GF-D8 (cell line): ENCODE data around the gene ATP6V0A4.
"Not testable (repeated sequence)": the region's sequence is repeated elsewhere in the genome, so short reads cannot be mapped to it uniquely, and the experiment has no call there.

Experiments
- DNase-seq: peaks from one replicate; lab custom pipeline; 2025; lab: John Stamatoyannopoulos, UW

ATP6V0A4 gene

GRCh38 chr7:138802706-138803105 lies 4.7 kb upstream of the ATP6V0A4 start:
- no peak for DNase-seq

- DNase-seq = no peak
Measured at GRCh38 chr7:138801256-138801655, 3.3 kb upstream of the ATP6V0A4 start.

DNA sequence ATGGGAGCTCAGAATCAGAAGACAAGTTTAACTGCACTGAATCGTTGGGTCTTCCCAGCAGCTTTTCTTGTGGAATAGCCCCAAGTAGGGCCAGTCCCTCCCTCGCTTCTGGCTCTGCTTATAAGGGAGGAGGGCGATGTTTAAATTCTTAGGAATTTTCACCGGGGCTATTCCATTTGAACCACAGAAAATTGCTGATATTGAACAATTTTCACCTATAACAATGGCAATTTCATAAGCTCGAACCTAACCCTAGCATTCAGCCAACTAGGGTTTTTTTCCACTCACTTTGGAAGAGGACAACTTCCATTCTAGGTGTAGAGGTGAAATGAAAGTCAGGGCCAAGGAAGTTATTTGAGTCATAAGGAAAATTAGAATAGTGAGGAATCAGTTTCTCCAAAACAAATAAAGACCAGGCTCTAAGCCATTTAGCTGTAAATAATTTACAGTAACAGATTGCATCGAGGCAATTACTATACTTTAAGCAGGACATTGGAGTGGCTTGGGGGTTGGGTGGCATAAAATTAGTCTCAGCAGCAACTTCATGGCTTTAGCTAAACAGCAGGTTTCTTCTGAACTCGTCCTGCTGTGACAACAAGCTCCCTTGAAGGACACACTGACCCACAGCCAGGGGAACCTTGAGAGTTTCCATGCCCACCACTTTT lies 1.5 kb upstream of the ATP6V0A4 start:
- no peak for DNase-seq

DNA sequence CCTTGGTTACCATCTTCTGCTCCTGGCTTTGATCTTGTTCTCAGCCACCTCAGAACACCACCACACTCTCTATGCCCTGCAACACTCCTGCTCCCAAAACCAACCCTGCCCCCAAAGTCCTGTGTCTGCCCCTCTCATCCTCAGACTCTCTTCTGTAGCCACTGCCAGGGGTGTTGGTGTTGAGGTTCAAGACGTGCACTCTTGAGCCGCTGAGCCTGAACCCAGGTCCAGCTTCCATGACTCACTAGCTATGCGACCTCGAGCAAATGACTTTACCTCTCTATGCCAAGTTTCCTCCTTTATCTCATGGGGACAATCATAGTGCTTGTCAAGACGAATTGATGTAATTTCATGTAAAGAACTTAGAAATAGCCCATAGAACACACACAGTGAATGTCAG lies 840 bp upstream of the ATP6V0A4 start:
- DNase-seq = no peak

- DNase-seq = not testable (repeated sequence)
Measured at GRCh38 chr7:138797046-138797445, 950 bp downstream of the ATP6V0A4 start.

DNA sequence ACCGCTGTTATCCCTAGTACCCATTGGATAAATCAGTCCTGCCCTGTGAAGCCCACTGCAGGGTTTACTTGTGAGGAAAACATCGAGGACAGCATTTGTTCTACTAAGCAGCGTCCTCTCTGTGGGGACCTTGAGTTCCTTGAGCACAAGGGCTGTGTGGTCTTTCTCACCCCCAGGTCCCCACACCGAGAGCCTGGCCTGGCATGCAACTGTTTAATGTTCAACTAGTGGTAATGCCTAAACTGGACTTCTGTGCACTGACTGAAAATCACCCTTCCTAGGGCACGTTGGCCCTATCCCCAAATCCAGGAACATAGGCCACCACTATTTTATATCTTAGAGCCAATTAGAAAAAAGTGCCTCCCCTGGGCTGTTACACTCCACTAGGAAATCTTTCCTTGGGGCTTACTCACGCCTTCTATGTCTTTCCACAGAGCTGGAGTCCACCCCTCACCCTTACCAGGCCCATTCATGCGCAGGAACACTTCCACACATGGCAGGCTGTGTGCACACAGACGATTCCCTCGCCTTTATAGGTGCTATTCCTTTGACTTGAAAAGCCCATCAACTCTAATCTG lies 1.9 kb downstream of the ATP6V0A4 start:
- no peak for DNase-seq

- no peak for DNase-seq
Measured at GRCh38 chr7:138785587-138786437, 12.2 kb downstream of the ATP6V0A4 start.

DNA sequence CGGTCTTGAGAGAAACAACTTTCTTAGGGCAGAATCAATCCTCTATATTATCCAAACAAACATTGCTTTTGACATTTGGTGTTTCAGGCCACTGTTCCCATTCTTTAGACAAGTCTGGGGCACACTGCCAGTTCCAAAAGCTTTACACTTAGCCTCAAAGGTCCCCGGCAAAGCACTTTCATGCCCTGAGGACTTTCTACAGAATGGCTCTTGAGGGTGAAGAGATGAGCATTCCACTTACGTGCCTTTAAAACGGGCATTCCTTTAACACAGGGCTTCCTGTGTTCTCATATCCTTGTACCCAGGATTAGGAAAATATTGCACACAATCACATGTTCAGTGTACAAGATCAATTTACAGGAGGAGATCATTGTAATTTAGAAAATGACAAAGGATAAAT lies 13.3 kb downstream of the ATP6V0A4 start:
- no peak for DNase-seq

GRCh38 chr7:138781004-138781403 lies 17.0 kb downstream of the ATP6V0A4 start:
- DNase-seq = no peak

GRCh38 chr7:138776166-138776833 lies 21.7 kb downstream of the ATP6V0A4 start:
- no peak for DNase-seq

GRCh38 chr7:138773817-138774216 lies 24.2 kb downstream of the ATP6V0A4 start:
- DNase-seq = no peak

GRCh38 chr7:138773176-138773575 lies 24.8 kb downstream of the ATP6V0A4 start:
- no peak for DNase-seq

GRCh38 chr7:138770904-138771303 lies 27.1 kb downstream of the ATP6V0A4 start:
- no peak for DNase-seq

- DNase-seq = no peak
Measured at GRCh38 chr7:138768241-138768640, 29.8 kb downstream of the ATP6V0A4 start.

DNA sequence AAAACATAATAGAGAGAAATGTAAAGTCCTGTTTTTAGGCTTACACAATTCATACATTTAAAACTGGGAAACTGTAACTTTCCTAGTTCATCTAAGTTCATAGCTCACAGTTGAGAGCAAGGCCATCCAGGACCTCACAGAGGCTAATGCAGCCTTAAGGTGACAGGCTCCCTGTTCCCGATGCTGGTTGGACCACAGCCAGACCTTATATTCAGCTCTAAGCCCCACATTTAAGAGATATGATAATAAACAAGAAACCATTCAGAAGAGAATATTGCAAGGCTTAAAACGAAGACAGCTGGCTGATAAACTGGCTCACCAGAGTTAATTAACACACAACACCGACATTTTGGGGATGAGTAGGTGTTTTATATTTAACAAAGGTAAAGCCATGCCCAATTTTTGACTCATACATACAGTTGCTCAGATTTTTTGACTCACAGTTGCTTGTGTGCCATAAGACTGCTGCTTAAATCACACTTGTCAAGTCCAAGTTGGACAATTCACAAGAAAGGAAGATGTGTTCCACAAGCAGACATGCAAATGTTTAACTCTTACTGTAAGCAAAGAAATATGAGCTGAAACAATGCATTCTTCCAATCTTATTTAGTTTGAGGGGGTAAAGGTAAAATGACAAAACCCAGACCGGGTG lies 41.3 kb downstream of the ATP6V0A4 start:
- DNase-seq = no peak

GRCh38 chr7:138755842-138756590 lies 42.0 kb downstream of the ATP6V0A4 start:
- DNase-seq = no peak

DNA sequence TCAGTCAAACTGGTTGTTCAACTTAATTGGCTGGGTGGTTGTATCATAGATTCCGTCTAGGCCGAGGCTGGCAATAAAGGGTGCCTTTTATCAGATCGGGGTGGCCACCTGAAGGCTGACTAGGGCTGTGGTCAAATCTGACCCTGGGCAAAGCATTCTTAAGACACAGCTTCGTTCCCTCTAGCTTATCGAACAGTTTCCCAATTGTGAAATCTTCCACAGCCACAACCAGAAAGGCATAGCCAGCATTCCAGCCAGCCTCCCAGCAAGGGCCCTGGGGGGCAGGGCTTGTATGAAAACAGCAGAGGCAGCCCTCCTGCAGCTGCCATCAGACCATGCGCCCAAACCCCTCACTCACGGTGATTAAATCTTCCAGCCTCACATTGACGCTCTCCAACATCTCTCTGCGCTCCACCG lies 42.7 kb downstream of the ATP6V0A4 start:
- no peak for DNase-seq

DNA sequence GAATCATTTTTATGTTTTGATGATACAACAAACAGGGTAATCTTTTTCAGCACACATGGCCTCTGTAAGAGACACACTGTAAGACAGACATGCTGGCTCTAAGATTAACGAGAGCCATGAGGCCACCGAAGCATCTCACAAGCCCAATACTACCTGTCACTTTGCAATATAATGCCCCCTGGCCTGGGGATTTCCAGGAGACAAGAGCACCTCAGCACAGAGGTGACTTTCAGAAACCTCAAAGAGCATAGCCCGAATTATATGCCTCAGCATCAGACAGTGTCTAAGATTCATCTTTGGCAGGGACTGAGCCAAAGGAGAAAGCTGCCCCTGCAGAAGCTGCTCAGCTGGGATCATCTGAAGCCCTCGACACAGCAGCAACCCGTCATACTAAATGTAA lies 44.4 kb downstream of the ATP6V0A4 start:
- no peak for DNase-seq

DNA sequence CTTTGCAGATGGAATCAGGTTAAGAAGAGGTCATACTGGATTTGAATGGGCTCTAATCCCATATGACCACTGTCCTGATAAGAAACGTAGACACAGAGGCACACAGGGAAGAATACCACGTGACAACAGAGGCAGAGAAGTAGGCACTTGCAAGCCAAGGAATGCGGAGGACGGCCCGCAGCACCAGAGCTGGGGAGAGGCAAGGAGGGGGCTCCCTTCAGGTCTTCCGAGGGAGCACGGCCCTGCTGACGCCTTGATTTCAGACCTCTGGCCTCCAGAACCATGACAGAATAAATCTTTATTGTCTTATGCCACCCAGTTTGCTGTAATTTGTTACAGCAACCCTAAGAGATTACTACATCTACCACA lies 44.9 kb downstream of the ATP6V0A4 start:
- no peak for DNase-seq

DNA sequence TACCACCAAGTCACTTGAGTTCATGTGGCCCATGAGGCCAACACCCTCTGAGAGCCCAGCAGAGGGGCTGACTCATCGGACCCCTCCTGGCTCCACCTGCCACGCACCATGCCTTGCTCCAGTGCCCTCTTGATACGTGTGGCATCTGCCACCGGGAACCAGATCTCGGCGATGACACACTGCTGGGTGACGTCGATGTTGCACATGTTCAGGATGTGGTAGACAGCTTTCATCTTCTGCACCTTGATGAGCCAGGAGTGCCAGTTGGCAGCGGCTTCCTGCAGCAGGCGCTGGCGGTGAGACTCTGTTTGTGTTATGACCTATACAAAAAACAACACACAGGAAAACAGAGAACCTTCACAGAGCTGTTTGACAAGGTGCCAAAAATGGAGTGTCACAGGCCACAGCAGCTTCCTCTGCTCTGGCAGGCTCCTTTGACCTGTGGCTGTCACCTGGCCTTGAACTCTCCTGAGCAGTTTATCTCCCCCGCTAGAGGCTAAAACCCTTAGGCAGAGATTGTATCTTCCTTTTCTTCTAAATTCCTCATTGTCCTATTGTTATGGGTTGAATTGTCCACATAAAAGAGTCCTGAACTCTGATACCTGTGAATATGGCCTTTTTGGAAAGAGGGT lies 45.4 kb downstream of the ATP6V0A4 start:
- no peak for DNase-seq

- no peak for DNase-seq
Measured at GRCh38 chr7:138750901-138751464, 47.0 kb downstream of the ATP6V0A4 start.
